NCI-H2227 (cell line): ENCODE measurements around the gene CEL.
A peak's percentile ranks its signal among the peaks of the same experiment; 100 is the strongest.
"Not testable (repeated sequence)": the region's sequence is repeated elsewhere in the genome, so short reads cannot be mapped to it uniquely, and the experiment has no call there.

Experiments used
- DNase-seq: peaks from one replicate; lab custom pipeline; 2025; ENCODE audit not compliant: unreplicated experiment; lab: John Stamatoyannopoulos, UW

CEL gene

DNA sequence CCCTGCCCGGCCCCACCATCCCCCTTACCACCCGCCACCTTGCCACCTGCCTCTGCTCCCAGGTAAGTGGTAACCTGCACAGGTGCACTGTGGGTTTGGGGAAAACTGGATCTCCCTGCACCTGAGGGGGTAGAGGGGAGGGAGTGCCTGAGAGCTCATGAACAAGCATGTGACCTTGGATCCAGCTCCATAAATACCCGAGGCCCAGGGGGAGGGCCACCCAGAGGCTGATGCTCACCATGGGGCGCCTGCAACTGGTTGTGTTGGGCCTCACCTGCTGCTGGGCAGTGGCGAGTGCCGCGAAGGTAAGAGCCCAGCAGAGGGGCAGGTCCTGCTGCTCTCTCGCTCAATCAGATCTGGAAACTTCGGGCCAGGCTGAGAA, at the start of gene CEL:
Gene CEL, plus strand, starts transcription at position 218 of the 382 bp plus-strand sequence. Its CDS starts 22 bp downstream, at position 240.
- DNase-seq, result not testable (repeated sequence)

DNA sequence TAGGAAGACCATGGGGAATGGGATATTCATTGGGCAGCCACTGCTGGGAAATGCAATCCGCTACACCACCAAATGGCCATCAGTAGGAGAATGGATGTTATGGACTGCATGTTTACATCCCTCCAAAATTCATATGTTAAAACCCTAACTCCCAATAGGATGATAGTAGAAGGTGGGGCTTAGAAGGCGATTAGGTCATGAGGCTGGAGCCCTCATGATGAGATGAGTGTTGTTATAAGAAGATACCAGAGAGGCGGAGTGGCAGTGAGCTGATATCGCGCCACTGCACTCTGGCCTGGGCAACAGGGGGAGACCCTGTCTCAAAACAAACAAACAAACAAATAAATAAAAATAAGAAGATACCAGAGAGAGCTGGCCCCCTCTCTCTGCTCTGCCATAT, 47.1 kb upstream of the CEL start:
- DNase-seq, result no peak

DNA sequence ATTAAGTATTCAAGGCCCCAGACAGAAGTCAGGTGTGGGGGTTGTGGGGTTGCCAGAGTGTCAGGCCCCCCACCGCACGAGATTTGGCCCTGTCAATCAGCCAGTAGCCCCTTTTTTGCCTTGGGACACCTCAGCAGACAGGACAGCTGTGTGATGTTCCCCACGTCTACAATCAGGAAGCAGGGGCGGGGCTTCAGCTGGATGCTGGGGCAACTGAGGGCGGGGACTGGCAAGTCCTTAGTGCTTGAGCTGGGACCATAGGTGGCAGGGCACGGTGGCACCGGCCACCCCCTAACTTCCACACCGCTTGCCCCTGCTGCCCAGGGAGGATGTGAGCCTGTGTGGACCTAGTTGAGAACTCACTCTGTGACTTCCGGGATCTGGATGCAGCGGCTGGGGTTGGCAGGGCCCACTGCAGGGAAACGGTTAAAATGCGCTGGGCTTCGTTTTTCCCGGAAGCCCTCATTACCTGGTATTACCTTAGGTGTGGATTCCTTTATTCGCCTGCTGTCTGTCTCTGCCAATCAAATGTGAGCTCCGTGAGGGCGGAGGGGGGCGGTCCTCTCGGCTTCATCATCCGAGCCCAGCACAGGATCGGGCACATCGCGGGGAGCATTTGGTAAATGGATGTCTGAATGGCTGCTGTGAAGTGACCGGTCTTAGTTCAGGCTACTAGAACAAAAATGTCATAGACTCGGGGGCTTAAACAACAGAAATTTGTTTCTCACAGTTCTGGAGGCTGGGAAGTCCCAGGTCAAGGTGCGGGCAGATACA, 38.5 kb upstream of the CEL start:
- peak; percentile 6 for DNase-seq

DNA sequence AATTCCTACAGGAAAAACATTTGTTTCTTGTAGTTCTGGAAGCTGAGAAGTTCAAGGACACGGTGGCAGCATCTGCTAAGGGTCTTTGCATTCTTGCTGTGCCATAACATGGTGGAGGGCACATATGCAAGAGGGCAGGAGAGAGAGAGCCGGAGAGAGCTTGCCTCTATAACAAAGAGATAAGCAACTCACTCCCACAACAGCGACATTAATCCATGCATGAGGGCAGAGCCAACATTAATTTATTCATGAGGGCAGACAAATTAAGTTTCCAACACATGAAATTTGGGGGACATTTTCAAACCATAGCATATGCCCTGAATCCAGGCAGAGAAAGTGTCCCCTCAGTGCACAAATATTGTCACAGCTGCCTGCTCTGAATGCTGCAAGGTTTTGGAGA, 35.4 kb upstream of the CEL start:
- DNase-seq, result no peak

DNA sequence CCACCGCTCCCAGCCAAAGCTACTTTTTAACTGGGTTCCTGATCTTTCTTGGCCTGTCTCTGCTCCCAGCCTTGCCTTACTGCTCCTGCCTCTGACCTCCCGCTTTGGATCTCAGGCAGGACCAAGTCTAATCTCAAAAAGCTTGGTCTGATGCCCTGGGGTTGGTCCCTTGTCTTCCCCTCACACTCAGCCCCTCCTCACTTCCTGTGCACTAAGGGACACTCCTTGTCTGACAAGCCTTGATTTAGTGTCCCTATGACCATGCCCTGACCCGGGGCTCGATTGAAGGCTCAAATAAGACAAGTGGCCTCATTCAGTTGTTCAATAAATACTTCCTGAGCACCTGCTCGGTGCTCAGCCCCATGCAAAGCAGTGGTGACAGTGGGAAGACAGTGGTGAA, 34.6 kb upstream of the CEL start:
- no peak for DNase-seq

DNA sequence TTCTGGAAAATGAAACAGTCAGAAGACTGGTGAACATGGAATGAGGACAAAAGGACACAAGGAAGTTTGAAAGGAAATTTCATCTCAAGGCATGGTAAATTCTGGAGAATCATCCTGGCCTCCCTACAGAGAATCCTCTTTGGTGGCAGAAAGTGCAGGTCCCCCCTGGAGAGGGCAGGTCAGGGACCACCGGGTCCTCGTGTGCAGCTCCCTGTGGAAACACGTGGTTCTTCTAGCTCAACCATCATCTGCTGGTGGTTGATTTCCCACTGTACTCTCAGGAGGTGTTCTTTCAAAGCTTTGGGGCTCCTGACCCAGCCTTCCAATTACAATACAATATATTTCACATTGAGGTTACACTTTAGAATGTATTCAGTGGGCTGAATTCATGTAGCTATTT, 33.6 kb upstream of the CEL start:
- no peak for DNase-seq

DNA sequence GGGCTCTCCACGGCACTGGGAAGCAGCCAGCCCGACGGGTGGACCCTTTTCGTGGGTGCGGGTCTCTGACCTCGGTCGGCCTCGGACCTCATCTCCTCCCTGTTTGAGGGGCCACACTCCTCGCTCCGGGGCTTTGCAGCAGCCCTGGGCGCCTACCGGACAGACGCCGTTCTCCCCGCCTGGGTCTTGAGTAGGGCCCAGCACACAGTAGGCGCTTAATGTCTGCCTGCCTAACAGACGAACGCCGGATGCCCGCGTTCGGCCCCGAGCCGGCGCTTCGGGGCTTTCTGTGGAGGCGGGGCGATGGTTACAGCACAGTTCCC, 31.8 kb upstream of the CEL start:
- no peak for DNase-seq

DNA sequence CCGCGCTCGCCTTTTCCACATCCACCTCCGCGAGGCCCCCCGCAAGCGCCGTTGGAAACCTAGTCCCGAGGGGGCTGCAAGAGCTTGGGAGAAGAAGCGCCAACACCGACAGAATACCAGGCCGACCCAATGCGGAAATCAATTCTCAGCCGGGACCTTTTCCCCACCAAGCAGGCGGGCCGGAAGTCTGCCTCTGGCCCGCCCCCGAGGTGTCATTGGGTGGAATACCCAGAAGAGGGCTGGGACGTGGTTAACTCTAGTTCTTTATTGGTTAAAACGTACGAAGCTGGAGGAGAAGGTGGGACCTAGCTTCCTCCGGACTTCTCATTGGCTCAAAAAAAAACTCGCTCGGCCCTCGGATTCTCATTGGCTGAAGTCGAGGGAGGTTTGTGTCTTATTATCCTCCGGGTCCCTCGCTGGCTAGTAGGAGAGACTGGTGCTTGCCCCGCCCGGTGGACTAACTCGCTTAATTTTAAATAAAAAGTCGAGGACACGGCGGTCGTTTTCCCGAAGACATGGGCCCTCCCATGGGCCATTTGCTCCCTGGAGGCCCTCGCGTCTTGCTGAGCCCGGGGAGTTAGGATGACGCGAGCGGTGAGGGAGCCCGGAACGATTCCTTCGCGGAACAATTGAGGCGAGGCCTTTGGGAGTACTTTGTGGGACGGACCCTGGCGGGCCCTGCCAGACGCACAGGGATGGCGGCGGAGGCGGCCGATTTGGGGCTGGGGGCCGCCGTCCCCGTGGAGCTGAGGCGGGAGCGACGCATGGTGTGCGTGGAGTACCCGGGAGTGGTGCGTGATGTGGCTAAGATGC, 31.3 kb upstream of the CEL start, which contains the start of gene GTF3C5:
Gene GTF3C5, plus strand, starts transcription at position 681 of the 813 bp plus-strand sequence. Its CDS starts 15 bp downstream, at position 696.
- DNase-seq, result peak; percentile 97

DNA sequence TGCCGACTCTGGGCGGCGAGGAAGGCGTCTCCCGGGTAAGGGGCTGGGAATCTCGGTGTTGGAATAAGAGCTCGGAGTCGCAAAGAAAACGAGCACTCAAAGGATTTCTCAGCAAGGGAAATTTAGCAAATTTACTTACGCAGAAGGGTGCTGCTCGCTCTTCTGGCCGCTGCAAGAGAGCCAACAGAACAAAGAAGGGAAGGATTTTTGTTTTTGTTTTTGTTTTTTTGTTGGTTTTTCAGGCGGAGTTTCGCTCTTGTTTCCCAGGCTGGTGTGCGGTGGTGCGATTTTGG, 30.7 kb upstream of the CEL start:
- DNase-seq, result no peak

DNA sequence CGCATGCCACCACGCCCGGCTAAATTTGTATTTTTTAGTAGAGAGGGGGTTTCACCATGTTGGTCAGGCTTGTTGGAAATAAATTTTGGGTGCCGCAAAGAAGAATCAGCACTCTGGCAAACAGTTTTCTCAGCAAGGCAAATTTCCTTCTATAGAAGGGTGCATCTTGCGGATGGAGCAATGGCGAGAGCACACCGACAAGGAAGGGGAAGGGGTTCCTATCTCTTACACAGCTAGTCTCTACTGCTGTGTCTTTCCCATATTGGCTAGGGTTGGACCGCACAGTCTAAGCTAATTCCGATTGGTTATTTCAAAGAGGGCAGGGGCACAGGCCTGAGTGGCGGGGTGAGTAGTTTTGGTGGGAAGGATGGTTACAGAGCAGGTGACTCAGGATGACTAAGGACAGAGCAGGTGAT, 30.3 kb upstream of the CEL start:
- peak; percentile 12 for DNase-seq

DNA sequence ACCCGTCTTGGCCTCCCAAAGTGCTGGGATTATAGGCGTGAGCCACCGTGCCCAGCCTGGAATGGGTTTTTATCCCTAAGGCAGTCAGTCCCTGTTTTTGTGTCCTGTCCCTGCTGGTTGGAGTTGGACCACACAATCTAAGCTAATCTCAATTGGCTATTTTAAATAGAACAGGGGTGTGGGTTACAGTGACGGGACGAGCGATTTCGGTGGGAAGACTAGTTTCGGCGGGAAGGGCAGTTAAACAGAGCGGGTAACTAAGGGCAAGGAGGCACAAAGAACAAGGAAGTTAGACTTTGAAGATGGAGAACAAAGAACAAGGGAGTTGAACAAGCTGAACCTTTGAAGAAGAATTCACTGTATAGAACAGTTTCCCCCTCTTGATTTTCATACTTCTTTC, 29.6 kb upstream of the CEL start:
- no peak for DNase-seq

DNA sequence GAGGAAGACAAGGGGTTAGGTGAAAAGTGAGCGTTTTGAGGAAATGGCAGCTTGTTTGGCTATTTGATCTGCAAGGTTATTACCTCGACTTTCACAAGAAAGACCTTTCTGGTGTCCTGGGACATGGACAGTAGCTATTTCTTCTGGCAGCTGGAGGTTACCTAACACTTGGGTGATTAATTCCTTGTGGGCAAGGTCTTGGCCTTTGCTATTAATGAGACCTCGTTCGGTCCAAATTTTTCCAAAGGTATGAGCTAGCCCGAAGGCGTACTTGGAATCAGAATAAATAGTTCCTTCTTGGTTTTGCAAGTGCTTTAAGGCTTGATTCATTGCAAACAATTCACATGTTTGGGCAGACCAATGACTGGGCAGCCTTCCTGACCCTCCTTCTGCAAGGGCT, 26.1 kb upstream of the CEL start:
- no peak for DNase-seq

DNA sequence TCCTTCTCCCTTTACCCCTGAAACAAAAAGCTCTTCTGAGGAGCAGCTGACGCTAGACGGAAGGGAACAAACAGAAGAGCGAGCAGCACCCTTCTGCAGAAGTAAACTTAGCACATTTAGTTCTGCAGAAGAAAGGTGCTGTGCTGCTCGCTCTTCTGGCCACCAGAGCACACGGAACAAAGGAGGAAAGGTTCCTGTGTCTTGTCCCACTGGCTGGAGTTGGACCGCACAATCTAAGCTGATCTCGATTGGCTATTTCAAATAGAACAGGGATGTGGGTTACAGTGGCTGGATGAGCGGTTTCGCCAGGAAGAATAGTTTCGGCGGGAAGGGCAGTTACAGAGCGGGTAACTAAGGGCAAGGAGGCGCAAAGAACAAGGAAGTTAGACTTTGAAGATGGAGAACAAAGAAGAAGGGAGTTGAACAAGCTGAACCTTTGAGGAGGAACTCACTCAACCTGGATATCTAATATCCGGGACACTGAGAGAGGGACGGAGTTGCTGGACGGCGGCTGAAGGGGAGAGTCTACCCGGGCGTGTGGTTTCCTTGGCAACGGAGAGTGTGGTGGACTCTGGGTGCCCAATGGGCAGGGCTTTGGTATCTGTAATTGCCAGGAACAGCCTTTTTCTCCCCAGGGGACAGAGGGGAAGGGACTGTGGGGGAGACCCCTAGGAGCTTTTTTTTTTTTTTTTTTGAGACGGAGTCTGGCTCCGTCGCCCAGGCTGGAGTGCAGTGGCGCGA, 23.8 kb upstream of the CEL start:
- DNase-seq, result no peak

DNA sequence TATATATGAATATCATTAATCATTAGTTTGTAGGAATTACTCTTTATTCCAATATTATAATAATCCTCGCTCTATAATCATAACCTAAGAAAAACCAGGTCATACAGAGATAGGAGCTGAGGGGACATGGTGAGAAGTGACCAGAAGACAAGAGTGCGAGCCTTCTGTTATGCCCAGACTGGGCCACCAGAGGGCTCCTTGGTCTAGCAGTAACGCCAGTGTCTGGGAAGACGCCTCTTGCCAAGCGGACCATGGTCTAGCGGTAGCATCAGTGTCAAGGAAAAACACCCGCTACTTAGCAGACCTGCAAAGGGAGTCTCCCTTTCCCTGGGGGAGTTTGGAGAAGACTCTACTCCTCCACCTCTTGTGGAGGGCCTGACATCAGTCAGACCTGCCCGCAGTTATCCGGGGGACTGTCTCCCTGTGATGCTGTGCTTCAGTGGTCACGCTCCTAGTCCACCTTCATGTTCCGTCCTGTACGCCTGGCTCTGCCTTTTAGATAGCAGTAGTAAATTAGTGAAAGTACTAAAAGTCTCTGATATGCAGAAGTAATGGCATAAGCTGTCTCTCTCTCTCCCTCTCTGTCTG, 20.8 kb upstream of the CEL start:
- DNase-seq, result peak; percentile 15

DNA sequence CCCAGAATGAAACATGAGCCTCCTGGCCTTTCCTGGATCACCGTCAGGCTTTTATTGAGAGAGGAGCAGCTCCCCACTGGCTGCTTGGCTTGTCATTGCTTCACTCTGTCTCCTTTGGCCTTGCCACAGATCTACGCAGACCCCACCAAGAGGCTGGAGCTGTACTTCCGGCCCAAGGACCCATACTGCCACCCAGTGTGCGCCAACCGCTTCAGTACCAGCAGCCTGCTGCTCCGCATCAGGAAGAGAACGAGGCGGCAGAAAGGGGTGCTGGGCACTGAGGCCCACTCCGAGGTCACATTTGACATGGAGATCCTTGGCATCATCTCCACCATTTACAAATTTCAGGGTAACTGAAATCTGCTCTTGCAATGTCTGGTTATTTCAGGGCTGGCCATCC, 19.8 kb upstream of the CEL start:
- no peak for DNase-seq

DNA sequence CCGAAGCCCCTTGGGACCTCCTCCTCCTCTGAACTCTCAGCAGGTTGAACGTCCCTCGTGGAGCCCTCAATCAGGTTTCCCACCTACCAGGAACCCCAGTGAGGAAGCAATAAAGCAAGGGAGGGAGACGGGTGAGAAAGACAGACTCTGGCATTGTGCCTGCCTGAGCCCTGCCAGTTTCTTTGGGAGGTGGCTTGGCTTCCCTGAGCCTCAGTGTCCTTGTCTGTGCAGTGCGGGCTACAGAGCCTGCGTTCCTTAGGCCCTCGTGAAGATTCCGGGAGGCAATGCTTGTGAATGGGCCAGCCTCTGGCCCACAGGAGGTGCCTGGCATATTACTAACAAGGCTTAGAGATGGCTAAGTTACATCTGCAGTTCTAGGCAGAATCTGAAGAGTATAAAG, 19.1 kb upstream of the CEL start:
- DNase-seq, result no peak

DNA sequence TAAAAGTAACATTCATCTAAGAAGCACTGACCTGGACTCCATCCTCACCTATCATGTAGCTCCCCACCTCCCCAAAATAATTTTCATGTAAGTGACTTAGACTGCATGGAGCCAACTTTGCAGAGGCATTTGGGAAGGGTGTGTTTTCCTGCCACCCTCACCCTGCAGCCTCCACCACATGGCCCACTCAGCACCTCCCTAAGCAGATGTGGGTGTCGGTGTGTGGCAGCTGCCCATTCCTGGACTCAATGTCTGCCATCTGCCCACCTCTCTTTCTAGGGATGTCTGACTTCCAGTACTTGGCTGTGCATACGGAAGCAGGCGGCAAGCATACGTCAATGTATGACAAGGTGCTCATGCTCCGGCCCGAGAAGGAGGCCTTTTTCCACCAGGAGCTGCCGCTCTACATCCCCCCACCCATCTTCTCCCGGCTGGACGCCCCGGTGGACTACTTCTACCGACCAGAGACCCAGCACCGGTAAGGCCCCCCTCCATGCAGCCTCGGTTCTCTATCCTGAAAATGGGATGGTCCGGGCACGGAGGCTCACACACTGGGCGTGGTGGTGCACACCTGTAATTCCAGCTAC, 18.2 kb upstream of the CEL start:
- no peak for DNase-seq

DNA sequence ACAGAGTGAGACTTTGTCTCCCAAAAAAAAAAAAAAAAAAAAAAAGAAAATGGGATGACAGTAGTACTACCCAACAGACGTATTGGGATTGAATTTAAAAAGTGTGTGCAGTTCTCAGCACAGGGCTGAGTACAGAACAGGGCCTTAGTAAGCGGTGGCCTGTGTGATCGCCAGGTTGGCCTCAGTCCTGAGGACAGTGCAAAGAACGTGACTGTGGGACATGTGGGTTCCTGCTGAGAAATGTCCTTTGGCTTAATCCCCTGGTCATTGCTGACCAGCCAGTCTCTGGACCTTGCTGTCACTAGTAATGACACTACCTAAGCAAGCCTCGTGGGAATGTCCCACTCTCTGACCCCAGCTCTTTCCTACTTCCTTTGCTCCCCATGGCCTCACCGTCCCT, 17.7 kb upstream of the CEL start:
- DNase-seq, result no peak

DNA sequence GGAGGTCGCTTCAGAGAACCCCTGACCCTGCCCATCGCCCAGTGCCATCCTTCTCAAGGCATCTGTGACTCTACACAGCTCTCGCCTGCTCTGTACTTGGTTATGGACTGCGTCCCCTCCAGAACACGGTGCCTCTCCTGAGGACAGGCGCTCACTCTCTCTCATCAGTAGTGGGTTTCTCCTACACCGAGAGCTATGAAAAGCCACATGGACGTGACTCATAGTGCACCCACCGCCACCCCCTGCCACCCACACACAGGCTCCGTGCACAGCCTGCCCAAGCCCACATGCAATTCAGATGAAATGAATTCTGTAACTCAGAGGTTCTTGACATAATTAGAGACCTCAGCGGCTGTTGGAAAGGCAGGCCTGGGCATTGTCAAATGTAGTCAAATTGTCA, 17.1 kb upstream of the CEL start:
- DNase-seq, result no peak

DNA sequence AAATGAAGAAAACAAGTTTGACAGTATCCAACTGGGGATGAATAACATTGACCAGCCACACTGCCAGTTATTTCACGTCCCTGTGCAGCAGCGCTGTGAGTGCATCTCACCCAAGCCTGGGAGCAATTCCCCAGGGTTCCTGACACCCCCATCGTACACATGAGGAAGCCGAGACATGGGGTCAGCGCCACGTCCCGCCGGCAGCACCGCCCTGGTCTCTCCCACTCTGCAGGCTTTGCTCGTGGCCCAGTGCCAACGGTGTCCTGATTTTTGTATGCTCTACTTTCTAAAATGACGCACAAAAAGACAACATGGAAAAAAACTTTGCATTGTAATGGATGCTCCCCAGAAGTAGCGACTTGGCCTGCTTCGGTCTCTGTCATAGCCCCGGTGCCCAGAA, 16.6 kb upstream of the CEL start:
- no peak for DNase-seq

DNA sequence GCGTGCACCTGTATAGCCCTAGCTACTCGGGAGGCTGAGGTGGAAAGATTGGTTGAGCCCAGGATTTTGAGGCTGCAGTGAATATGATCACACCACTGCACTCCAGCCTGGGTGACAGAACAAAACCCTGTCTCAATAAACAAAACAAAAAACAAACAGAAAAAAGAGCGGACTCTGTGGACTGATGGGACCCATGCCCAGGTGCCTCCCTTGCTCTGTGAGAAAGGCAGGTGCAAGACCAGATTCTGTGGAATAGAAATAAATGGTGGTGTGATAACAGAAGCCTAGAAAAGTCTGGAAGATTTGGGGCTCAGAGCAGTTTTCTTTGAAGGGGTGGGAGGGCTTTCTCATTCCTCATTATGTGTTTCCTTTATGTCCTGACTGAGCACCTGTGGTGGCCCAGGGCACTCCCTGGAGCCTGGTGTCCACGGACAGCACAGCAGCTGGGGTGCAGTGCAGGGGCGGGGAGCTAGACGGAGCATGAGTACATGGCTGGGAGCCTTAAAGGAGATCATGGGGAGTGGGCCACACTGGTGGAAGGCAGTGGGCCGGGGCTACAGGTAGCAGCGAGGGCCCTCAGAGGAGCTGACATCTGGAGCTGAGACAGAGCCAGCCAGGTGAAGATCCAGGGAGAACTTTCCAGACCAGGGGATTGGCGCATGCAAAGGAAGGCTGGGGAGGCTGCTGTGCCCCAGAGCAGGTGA, 15.4 kb upstream of the CEL start:
- DNase-seq, result no peak
